NCI-H1694 treated with DMSO at 0.1 percent for 48 hours (cell line): ENCODE measurements around the gene NLRX1.
"Not testable (repeated sequence)": the region's sequence is repeated elsewhere in the genome, so short reads cannot be mapped to it uniquely, and the experiment has no call there.

ENCODE experiments used
- DNase-seq: peaks from one replicate; lab custom pipeline; 2025; lab: John Stamatoyannopoulos, UW

The NLRX1 gene

DNA sequence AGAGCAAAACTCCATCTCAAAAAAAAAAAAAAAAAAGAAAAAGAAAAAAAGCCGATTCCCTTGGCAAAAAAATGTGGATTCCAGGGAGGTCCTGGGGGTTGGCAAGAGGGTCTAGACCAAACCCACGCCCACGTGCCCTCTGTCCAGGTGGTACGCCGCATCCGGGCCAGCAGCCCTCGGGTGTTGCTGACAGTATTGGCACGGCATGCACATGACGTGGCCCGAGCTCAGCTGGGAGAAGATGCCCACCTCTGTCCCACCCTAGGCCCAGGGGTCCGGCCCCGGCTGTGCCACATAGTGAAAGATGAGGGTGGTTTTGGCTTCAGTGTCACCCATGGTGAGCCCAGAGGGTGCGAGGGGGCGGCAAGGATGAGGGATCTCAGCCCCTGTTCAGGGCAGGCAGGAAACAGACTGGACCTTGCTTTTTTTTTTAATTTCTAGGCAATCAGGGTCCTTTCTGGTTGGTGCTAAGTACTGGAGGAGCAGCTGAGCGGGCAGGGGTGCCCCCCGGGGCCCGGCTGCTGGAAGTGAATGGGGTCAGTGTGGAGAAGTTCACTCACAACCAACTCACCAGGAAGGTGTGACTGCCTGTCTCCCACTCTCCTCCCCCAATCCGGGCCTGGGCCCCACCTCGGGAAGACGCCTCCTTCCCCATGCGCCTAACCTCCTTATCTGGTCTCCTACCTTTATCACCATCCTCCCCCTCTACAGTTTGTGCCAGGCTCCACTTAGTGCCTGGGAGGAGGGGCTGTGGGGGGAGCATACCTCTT lies 18.8 kb downstream of the NLRX1 start:
- DNase-seq, result no peak

DNA sequence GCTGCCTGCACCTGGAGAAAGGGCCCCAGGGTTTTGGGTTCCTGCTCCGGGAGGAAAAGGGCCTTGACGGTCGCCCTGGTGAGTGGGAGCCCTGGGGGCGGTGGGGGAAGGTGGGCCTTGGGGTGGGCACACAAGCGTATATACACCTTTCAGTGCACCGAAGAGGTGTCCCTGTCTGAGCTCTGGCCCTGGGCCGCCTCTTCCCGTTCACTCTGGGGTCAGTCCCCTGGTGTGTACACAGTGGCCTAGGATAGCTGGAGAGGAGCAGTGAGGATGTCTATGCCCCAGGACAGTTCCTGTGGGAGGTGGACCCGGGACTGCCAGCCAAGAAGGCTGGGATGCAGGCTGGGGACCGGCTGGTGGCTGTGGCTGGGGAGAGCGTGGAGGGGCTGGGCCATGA lies 19.5 kb downstream of the NLRX1 start:
- DNase-seq, result no peak

DNA sequence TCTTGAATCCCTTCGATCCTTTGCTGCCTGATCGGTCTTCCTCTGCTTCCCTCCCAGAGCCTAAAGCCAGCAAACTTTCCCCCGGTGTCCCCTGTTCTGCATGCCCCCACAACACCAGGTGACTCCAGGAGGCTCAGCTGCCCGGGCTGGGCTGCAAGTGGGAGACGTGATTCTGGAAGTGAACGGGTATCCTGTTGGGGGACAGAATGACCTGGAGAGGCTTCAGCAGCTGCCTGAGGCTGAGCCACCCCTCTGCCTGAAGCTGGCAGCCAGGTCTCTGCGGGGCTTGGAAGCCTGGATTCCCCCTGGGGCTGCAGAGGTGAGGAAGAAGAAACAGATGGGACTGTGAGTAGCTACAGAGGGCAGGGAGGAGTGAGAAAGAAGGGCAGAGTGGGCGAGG lies 20.4 kb downstream of the NLRX1 start:
- no peak for DNase-seq

DNA sequence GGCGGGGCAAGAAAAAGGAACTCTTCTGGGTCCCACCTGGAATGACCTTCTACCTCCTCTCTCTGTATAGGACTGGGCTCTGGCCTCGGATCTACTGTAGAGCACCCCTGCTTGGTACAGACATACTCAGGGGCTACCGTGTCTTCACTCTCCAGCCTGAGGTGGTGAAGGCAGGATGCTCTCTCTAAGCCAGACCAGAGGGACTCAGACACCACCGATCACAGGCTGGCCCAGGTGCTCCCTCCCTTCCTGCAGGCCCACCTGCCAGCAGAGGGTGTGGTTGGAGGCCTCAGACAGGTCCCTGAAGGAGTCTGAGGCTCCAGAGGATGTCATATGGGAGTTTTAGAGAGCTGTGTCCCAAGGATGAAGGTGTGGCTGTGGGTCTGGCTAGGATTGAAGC lies 20.9 kb downstream of the NLRX1 start:
- no peak for DNase-seq

DNA sequence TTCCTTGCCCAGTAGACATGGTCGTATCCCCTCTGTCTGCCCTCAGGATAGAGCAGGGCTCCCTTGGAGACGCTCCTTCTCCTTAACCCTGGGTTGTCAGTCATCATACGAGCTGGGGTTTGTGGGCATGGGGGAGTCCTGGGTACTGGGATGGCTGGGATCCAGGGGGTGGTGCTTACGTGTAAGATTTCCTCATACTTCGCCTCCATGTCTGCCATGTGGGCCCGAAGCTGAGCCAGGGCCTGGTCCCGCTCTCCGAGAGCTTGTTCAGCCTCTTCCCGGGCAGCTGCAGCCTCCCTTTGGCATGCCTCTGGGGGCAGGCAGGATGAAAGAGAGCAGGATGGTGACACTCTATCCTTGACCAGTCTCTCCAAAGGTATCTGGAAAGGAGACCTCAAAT lies 22.0 kb downstream of the NLRX1 start:
- no peak for DNase-seq

DNA sequence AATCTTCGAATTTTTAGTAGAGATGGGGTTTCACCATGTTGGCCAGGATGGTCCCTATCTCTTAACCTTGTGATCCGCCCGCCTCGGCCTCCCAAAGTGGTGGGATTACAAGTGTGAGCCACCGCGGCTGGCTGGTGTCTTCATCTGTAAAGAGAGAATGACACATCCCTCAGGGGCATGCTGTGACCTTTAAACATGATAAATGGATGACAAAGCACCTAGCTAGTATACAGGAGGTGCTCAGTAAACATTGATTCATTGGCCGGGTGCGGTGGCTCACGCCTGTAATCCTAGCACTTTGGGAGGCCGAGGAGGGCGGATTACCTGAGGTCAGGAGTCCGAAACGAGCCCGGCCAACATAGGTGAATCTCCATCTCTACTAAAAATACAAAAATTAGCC lies 22.7 kb downstream of the NLRX1 start:
- DNase-seq, result not testable (repeated sequence)

DNA sequence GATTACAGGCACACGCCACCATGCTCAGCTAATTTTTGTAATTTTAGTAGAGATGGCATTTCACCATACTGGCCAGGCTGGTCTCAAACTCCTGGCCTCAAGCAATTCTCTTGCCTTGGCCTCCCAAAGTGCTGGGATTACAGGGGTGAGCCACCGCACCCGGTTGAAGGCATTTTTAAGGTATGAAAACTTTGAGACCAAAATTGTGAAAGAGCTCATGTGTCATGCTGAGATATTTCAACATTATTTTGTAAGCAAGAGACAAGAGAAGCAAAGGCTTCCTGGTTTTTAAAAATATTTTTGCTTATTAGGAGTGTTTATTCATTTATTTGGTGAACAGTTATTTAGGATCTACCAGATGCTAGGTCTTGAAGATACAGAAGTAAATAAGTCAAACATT lies 23.6 kb downstream of the NLRX1 start:
- no peak for DNase-seq

DNA sequence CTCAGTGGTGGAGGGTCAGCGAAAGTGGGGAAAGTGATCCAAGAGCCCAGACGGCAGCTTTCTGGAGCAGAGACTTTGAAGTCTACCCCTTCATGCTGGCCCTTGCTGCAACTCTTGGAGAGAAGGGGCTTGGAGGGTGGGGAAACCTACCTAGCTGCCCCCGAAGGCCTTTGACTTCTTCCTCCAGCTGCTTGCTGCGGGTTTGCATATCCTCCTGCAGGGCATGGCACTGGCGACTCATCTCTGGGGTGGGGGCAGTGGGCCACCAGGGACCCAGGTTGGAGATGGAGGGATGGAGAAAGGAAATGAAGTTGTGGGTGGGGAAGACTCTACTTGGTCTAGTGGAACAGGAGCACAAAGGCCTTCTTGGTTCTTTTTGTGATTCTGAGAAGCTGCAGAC lies 24.5 kb downstream of the NLRX1 start:
- DNase-seq, result no peak

DNA sequence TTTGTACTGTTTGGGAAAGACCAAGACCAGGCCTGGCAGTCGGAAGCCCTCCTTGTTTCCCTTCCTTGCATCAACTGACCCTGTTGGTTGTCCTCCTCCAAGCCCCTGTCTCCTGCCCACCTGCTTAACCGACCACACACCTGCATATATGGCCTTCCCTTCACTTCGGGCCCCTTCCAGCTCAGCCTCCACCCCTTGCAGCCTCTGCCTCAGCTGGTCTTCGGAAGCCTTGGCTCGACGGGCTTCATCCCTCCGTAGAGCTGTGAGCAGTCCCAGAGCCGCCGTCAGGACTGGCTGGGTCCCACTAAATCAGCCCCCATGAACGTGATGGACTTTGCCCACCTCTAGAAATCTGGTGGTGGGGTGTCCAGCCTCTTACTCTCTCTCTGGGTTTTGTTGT lies 25.1 kb downstream of the NLRX1 start:
- DNase-seq, result no peak

DNA sequence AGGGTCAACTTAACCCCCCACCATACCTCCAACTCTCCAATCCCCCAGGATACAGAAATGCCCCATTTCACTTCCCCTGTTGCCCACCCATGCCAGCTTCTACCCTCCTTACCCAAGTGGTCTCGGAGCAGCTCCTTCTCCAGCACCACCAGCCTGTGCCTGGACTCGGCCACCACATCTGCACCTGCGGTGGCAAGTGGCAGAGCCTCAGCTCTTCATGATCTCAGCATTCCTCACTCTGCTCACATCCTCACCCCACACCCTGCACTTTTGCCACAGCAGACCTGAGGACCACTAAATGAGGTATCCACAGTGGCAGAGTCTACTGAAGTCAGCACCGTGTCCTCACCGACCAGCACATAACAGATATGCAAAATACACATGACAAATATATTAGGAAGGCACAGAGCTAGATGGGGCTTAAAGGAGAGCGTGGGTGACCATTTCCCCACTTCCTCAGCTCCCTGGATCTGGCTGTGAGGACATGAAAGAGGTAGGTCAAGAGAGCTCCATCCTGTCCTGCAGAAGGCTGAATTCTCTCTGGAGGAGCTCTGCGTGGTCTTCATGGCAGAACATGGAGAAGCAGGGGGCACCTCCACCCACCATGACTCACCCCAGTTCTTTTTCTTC lies 26.4 kb downstream of the NLRX1 start:
- no peak for DNase-seq

DNA sequence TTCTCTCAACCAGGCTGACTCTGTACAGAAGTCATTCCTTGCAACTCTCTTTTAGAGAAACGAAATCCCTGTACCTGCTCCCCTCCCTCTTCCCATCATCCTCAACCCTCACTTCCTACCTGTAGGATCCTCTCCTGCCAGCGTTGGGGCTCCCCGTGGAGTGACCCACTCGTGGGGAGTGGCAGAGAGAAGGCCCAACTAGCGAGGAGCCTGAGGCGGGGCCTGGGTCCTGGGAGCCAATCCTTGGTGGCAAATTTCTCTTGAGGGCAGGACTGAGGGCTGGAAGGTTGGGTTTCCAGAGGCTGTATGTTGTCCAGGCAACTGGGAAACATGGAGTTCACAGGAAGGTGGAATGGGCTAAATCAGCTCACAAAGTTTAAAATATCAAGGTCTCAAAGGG lies 27.2 kb downstream of the NLRX1 start:
- DNase-seq, result no peak

DNA sequence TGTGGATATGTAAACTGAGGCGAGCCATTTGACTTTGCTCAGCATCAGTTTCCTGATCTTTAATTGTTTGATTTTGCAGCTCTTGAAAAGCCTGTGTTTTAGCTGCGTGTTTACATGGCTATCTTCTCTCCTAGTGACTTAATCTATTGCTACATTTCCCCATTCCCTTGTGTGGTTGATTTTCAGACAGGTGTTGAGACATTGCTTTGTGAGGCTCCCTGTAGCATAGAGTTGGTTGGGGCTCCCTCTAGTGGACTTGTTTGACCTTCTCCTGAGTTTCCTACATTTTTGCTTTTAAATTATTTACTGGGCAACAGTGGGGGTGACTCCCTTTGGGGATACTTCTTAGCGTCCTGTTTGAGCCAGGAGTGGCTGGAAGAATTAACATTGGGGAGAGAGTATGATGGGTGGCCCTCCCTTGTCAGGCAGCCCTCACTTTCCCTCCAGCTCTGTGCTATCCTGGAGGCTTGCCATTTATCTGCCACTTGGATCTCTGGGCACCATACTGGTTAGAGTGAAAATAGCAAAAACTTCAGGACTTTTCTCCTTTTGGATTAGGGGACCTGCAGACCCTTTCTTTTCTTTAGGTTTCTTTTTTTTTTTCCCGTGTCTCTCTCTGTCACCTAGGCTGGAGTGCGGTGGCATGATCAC lies 28.4 kb downstream of the NLRX1 start:
- peak; percentile 53 for DNase-seq

DNA sequence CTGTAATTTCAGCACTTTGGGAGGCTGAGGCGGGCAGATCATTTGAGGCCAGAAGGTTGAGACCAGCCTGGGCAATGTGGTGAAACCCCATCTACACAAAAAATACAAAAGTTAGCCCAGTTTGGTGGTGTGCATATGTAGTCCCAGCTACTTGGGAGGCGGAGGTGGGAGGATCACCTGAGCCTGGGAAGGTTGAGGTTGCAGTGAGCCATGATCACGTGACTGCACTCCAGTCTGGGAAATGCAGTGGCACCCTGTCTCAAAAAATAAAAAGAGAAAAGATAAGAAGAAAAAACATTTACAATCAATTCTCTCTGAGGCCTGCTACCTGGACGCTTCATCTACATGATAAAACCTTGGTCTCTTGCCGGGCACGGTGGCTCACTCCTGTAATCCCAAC lies 30.4 kb downstream of the NLRX1 start:
- no peak for DNase-seq

DNA sequence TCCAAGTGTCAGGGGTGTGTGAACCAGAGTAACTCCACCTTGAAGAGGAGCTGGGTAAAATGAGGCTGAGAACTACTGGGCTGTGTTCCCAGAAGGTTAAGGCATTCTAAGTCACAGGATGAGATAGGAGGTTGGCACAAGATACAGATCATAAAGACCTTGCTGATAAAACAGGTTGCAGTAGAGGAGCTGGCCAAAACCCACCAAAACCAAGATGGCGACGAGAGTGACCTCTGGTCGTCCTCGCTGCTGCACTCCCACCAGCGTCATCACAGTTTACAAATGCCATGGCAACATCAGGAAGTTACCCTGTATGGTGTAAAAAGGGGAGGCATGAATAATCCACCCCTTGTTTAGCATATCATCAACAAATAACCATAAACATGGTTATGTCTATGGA lies 32.7 kb downstream of the NLRX1 start:
- not testable (repeated sequence) for DNase-seq

DNA sequence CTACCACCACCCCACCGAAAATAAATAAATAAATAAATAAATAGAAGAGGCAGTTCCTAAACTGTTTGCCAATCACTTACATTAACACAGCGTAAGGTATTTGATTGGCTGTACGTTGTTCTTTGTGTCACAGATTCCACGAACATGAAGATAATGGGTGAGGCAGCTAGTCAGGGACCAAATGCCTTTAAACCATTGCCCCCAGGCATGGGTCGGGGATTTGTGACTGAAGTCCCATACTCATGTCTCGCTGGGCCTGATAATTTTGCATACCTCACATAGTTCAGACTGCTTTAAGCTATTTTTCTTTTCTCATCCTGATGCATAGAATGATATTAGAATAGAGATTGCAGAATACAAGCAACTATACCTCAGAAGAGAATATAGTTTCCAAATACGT lies 34.0 kb downstream of the NLRX1 start:
- no peak for DNase-seq

DNA sequence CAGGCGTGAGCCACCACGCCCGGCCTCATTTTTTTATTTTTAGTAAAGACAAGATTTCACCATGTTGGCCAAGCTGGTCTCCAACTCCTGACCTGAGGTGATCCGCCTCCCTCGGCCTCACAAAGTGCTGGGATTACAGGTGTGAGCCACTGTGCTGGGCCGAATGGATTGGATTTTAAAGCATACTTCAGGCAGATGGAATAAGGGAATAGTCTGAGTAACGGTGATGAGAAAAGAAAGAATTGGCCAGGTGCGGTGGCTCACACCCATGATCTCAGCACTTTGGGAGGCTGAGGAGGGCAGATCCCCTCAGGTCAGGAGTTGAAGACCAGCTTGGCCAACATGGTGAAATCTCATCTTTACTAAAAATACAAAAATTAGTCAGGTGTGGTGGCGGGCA lies 35.5 kb downstream of the NLRX1 start:
- no peak for DNase-seq

DNA sequence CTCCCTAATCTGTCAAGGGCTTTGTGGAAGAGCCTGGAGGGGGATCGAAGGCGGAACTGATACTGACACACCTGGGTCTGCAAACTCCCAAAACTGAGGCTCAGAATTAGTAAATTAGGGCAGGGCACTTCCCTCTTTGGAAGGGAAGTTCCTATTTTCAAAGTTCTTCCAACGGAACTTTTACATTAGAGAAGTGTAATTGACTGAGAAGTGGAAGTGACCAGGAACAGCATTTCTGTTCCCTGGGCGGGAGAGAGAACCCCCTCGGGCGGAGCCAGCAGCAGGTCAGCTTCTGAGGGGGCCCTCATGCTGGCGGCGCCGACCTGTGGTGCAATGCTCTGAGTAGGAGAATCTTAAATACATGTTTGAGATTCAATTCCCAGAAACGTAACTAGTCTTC lies 36.6 kb downstream of the NLRX1 start:
- DNase-seq, result no peak

DNA sequence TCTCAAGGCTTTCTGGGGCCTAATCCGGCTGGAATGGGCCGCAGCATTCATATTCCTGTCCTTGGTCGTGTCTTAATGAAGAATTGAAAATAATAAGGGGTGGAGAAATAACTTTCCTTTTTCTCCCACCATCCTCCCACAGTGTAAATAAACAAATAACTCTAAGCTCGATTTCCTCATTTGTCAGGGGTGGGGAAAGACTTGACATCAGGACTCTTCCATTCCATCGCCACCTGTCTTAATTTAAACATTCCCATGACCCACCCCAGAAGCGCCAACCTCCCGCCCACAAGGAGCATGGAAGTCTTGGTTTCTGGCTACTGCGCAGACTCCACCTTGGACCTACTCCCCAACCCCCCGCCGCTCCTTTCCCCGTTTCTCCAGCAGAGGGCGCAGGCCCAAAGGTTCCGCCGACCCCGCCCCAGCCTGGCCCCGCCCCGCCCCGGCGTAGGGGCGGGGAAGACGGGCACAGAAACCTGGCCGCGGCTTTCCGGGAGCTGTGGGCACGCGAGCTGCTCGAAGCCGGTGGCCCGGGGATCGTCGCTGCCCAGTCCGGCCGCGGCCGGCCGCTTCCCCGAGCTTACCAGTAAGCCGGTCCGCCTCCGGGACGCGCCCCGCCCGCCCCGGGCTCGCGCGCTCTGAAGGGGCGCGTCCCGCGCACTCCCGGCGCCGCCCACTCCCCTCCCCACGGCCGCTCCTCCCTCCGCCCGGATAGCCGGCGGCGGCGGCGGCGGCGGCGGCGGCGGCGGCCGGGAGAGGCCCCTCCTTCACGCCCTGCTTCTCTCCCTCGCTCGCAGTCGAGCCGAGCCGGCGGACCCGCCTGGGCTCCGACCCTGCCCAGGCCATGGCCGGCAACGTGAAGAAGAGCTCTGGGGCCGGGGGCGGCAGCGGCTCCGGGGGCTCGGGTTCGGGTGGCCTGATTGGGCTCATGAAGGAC lies 37.3 kb downstream of the NLRX1 start, which contains the start of gene CBL:
CBL (plus strand) TSS at position 766 of the 937 bp plus-strand sequence; CDS start at position 845, 79 bp downstream.
- peak; percentile 35 for DNase-seq

DNA sequence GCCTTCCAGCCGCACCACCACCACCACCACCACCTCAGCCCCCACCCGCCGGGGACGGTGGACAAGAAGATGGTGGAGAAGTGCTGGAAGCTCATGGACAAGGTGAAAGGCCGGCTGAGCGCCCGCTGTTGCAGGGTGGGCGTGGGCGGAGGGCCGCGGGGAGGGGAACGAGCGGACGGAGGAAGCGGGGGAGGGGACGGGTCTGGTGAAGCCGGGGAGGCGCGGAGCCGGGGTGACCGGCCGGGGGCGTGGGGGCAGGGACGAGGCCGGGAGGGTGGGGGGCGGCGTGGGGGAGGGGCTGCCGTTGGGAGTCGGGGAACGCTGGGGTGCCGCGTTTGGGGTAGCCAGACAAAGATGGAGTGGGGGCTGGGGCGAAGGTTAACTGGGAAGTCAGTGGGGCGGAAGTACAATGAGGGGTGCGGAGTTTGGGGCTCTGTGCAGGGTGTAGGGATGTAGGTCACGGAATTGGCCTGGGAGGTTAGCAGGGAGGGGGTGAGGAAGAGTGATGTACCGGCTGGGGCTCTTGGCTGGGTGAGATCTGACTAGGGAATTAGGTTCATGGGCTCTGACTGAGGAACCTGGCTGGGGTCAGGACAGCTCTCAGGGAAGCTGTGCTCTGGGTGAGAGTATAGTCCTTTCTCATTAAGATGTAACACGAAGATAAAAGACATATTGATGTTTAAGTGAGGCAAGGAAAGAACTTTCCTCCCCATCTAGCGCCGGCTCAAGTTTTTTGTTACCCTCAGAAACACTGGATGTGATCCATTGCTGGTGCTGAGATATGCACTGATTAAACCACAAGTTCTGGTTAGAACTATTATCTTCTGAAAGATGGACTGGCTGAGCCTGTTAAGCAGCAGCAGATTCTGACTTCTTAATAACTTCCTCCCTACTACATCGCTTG lies 38.2 kb downstream of the NLRX1 start:
- DNase-seq, result no peak

DNA sequence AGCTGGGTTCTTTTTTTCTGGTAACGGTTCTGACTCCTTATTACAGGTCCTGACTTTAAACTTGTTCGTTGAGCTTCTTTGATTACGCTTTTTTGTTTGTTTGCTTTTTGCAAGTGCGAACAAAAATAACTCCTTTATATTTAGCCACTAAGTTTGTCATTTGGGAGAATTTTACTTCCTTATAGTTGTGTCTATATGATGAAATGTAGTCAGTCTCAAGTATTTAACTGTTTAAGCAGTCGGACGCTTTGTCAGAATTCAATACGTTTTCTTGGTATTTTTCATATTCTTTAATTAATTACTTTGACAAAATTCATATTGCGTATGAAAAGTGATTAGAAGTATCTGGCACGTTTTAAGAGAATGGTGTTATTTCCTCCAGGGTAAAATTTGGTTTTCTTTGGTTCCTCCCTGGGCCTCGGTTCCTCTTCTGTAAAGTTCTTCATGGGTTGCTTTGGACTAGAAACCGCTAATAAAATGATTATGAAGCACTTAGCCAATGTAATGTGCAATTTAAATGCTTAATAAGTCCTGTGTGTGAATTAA lies 39.0 kb downstream of the NLRX1 start:
- DNase-seq, result no peak

DNA sequence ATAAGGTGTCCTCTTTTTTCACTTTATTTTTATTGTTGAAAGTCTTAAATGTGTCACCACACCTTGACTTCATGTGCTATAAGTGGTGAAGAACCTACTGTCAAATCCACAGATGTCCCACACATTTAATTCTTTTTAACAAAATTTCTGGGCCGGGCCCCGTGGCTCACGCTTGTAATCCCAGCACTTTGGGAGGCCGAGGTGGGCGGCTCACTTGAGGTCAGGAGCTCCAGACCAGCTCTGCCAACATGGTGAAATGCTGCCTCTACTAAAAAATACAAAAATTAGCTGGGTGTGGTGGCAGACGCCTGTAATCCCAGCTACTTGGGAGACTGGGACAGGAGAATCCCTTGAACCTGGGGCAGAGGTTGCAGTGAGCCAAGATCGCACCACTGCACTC lies 40.7 kb downstream of the NLRX1 start:
- no peak for DNase-seq
